ENCODE measurements around the gene SLC16A12.

SLC16A12 gene

GRCh38 chr10:89516149-89516832 lies 19.1 kb downstream of the SLC16A12 start:
- Histone ChIP-seq H3K4me3 (ENCODE audit: insufficient read depth in 1 of 2, low read depth in 1 of 2, low read length in 2 of 2) (peak overlapping the region in 1 of 2 experiments; percentile 50), H3K9me3 (ENCODE audit: control insufficient read depth, low read length) (no peaks in the 10 kb centered on the region), H4K8ac (ENCODE audit: low read length) (no peak overlapping the region), H3K14ac (ENCODE audit: low read length in 2 of 2) (no peak overlapping the region), H3K36me3 (ENCODE audit: control insufficient read depth in 1 of 2, insufficient read depth in 2 of 2, low read depth in 1 of 2, low read length in 2 of 2) (no peaks in the 10 kb centered on the region), H3K27me3 (ENCODE audit: control insufficient read depth in 1 of 2, insufficient read depth in 1 of 2, low read length in 2 of 2) (no peaks in the 10 kb centered on the region), H2AFZ (ENCODE audit: low read depth, low read length) (no peak overlapping the region), H3K79me1 (replicated peaks; ENCODE audit: low read length, poor library complexity, severe bottlenecking) (no peaks in the 10 kb centered on the region), H3K23ac (ENCODE audit: low read length in 2 of 2) (no peak overlapping the region), H3K9ac (ENCODE audit: low read length) (peak overlapping the region; percentile 82), H2BK120ac (ENCODE audit: low read depth, low read length) (no peak overlapping the region), H3K4me2 (ENCODE audit: low read length, poor library complexity, severe bottlenecking) (no peak overlapping the region), H2BK5ac (ENCODE audit: low read depth, low read length, poor library complexity, severe bottlenecking) (no peak overlapping the region), H2BK15ac (ENCODE audit: low read depth, poor library complexity, severe bottlenecking) (no peak overlapping the region), H3K4me1 (ENCODE audit: control insufficient read depth, insufficient read depth, low read depth, low read length) (peaks cover 5% of the 10 kb centered on the region), H4K91ac (ENCODE audit: low read length) (no peak overlapping the region), H2AK5ac (ENCODE audit: low read length, severe bottlenecking) (no peak overlapping the region), H3K4ac (ENCODE audit: low read depth in 1 of 2, low read length in 2 of 2) (no peak overlapping the region), H2BK12ac (ENCODE audit: low read length in 2 of 2) (no peak overlapping the region), H3K18ac (ENCODE audit: low read depth in 1 of 2, low read length in 2 of 2) (no peak overlapping the region), H3K27ac (ENCODE audit: low read length, poor library complexity, severe bottlenecking) (peak overlapping the region; percentile 73)
- WGBS: 5% methylated on average over 5 of the region's 7 CpGs
- DNase-seq: peak; percentile 95

- H2BK120ac ChIP-seq (ENCODE audit: low read depth, low read length): no peak overlapping the region
- no peak overlapping the region for H2AFZ ChIP-seq (ENCODE audit: low read depth, low read length)
- no peaks in the 10 kb centered on the region for H3K36me3 ChIP-seq (ENCODE audit: control insufficient read depth in 1 of 2, insufficient read depth in 2 of 2, low read depth in 1 of 2, low read length in 2 of 2)
- H3K9ac ChIP-seq (ENCODE audit: low read length): peak overlapping the region; percentile 82
- peak overlapping the region; percentile 0 for H2BK5ac ChIP-seq (ENCODE audit: low read depth, low read length, poor library complexity, severe bottlenecking)
- no peak overlapping the region for H3K4ac ChIP-seq (ENCODE audit: low read depth in 1 of 2, low read length in 2 of 2)
- peak overlapping the region; percentile 1 for H3K4me2 ChIP-seq (ENCODE audit: low read length, poor library complexity, severe bottlenecking)
- peaks cover 5% of the 10 kb centered on the region for H3K4me1 ChIP-seq (ENCODE audit: control insufficient read depth, insufficient read depth, low read depth, low read length)
- H3K18ac ChIP-seq (ENCODE audit: low read depth in 1 of 2, low read length in 2 of 2): peak overlapping the region in 1 of 2 experiments; percentile 18
- H2BK12ac ChIP-seq (ENCODE audit: low read length in 2 of 2): no peak overlapping the region
- no peak overlapping the region for H4K91ac ChIP-seq (ENCODE audit: low read length)
- no peaks in the 10 kb centered on the region for H3K79me1 ChIP-seq (replicated peaks; ENCODE audit: low read length, poor library complexity, severe bottlenecking)
- H3K27me3 ChIP-seq (ENCODE audit: control insufficient read depth in 1 of 2, insufficient read depth in 1 of 2, low read length in 2 of 2): no peaks in the 10 kb centered on the region
- peak; percentile 96 for DNase-seq
- H2AK5ac ChIP-seq (ENCODE audit: low read length, severe bottlenecking): no peak overlapping the region
- H3K23ac ChIP-seq (ENCODE audit: low read length in 2 of 2): no peak overlapping the region
- WGBS: 44% methylated on average over 7 of the region's 8 CpGs
- H4K8ac ChIP-seq (ENCODE audit: low read length): no peak overlapping the region
- H3K4me3 ChIP-seq (ENCODE audit: insufficient read depth in 1 of 2, low read depth in 1 of 2, low read length in 2 of 2): peak overlapping the region in 1 of 2 experiments; percentile 50
- H3K9me3 ChIP-seq (ENCODE audit: control insufficient read depth, low read length): no peaks in the 10 kb centered on the region
- H3K27ac ChIP-seq (ENCODE audit: low read length, poor library complexity, severe bottlenecking): peak overlapping the region; percentile 73
- no peak overlapping the region for H3K14ac ChIP-seq (ENCODE audit: low read length in 2 of 2)
- H2BK15ac ChIP-seq (ENCODE audit: low read depth, poor library complexity, severe bottlenecking): no peak overlapping the region
These were observed 20.2 kb downstream of the SLC16A12 start for GRCh38 chr10:89515031-89515841.

- Histone ChIP-seq H3K36me3 (ENCODE audit: control insufficient read depth in 1 of 2, insufficient read depth in 2 of 2, low read depth in 1 of 2, low read length in 2 of 2) (no peaks in the 10 kb centered on the region), H3K14ac (ENCODE audit: low read length in 2 of 2) (no peak overlapping the region), H3K9ac (ENCODE audit: low read length) (no peak overlapping the region), H3K23ac (ENCODE audit: low read length in 2 of 2) (no peak overlapping the region), H2AK5ac (ENCODE audit: low read length, severe bottlenecking) (no peak overlapping the region), H2BK120ac (ENCODE audit: low read depth, low read length) (no peak overlapping the region), H4K8ac (ENCODE audit: low read length) (no peak overlapping the region), H2AFZ (ENCODE audit: low read depth, low read length) (no peak overlapping the region), H2BK12ac (ENCODE audit: low read length in 2 of 2) (no peak overlapping the region), H3K4me1 (ENCODE audit: control insufficient read depth, insufficient read depth, low read depth, low read length) (peaks cover 4% of the 10 kb centered on the region), H3K4me2 (ENCODE audit: low read length, poor library complexity, severe bottlenecking) (no peak overlapping the region), H4K91ac (ENCODE audit: low read length) (no peak overlapping the region), H3K4ac (ENCODE audit: low read depth in 1 of 2, low read length in 2 of 2) (no peak overlapping the region), H3K27me3 (ENCODE audit: control insufficient read depth in 1 of 2, insufficient read depth in 1 of 2, low read length in 2 of 2) (no peaks in the 10 kb centered on the region), H3K18ac (ENCODE audit: low read depth in 1 of 2, low read length in 2 of 2) (no peak overlapping the region), H3K27ac (ENCODE audit: low read length, poor library complexity, severe bottlenecking) (no peak overlapping the region), H3K79me1 (replicated peaks; ENCODE audit: low read length, poor library complexity, severe bottlenecking) (no peaks in the 10 kb centered on the region), H2BK5ac (ENCODE audit: low read depth, low read length, poor library complexity, severe bottlenecking) (no peak overlapping the region), H3K9me3 (ENCODE audit: control insufficient read depth, low read length) (no peaks in the 10 kb centered on the region), H2BK15ac (ENCODE audit: low read depth, poor library complexity, severe bottlenecking) (no peak overlapping the region), H3K4me3 (ENCODE audit: insufficient read depth in 1 of 2, low read depth in 1 of 2, low read length in 2 of 2) (no peak overlapping the region)
- 100% methylated on average over 1 of the region's 1 CpG for WGBS
- no peak for DNase-seq
These were observed 22.2 kb downstream of the SLC16A12 start for GRCh38 chr10:89513206-89513605.

DNA sequence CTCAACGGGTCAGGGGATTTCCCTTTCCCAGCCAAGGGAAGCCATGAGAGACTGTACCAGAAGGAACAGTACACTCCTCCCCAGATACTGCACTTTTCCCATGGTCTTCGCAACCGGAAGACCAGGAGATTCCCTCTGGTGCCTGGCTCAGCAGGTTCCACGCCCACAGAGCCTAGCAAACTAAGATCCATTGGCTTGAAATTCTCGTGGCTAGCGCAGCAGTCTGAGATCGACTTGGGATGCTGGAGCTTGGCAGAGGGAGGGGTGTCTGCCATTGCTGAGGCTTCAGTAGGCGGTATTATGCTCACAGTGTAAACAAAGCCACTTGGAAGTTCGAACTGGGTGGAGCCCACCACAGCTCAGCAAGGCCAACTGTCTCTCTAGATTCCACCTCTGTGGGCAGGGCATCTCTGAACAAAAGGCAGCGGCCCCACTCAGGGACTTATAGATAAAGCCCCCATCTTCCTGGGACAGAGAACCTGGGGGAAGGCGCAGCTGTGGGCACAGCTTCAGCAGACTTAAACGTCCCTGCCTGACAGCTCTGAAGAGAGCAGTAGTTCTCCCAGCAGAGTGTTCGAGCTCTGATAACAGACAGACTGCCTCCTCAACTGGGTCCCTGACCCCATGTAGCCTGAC lies 29.6 kb downstream of the SLC16A12 start:
- no peak overlapping the region for H3K18ac ChIP-seq (ENCODE audit: low read depth in 1 of 2, low read length in 2 of 2)
- no peak overlapping the region for H4K8ac ChIP-seq (ENCODE audit: low read length)
- no peak overlapping the region for H2BK120ac ChIP-seq (ENCODE audit: low read depth, low read length)
- no peak overlapping the region for H3K9ac ChIP-seq (ENCODE audit: low read length)
- H3K9me3 ChIP-seq (ENCODE audit: control insufficient read depth, low read length): no peaks in the 10 kb centered on the region
- no peaks in the 10 kb centered on the region for H3K36me3 ChIP-seq (ENCODE audit: control insufficient read depth in 1 of 2, insufficient read depth in 2 of 2, low read depth in 1 of 2, low read length in 2 of 2)
- no peak for DNase-seq
- H3K4me3 ChIP-seq (ENCODE audit: insufficient read depth in 1 of 2, low read depth in 1 of 2, low read length in 2 of 2): no peak overlapping the region
- no peak overlapping the region for H3K4me2 ChIP-seq (ENCODE audit: low read length, poor library complexity, severe bottlenecking)
- H3K23ac ChIP-seq (ENCODE audit: low read length in 2 of 2): no peak overlapping the region
- H3K4me1 ChIP-seq (ENCODE audit: control insufficient read depth, insufficient read depth, low read depth, low read length): no peaks in the 10 kb centered on the region
- H2AK5ac ChIP-seq (ENCODE audit: low read length, severe bottlenecking): no peak overlapping the region
- H4K91ac ChIP-seq (ENCODE audit: low read length): peak overlapping the region; percentile 52
- 95% methylated on average over 13 of the region's 13 CpGs for WGBS
- no peak overlapping the region for H3K4ac ChIP-seq (ENCODE audit: low read depth in 1 of 2, low read length in 2 of 2)
- H3K14ac ChIP-seq (ENCODE audit: low read length in 2 of 2): no peak overlapping the region
- no peaks in the 10 kb centered on the region for H3K79me1 ChIP-seq (replicated peaks; ENCODE audit: low read length, poor library complexity, severe bottlenecking)
- H3K27me3 ChIP-seq (ENCODE audit: control insufficient read depth in 1 of 2, insufficient read depth in 1 of 2, low read length in 2 of 2): no peaks in the 10 kb centered on the region
- no peak overlapping the region for H2BK12ac ChIP-seq (ENCODE audit: low read length in 2 of 2)
- H2AFZ ChIP-seq (ENCODE audit: low read depth, low read length): no peak overlapping the region
- no peak overlapping the region for H2BK15ac ChIP-seq (ENCODE audit: low read depth, poor library complexity, severe bottlenecking)
- no peak overlapping the region for H2BK5ac ChIP-seq (ENCODE audit: low read depth, low read length, poor library complexity, severe bottlenecking)
- no peak overlapping the region for H3K27ac ChIP-seq (ENCODE audit: low read length, poor library complexity, severe bottlenecking)

Data from mesenchymal stem cell (in vitro differentiated cells and primary cell).